Activated CD8-positive, alpha-beta memory T cell treated with anti-CD3 and anti-CD28 coated beads, Interleukin-2, amount 10 ng/mL, durations not matched to agents 7 days and 5 days (primary cell): ENCODE data around the gene RUNX1. TPM values are rescaled to one million over a fixed set of nuclear protein-coding genes. Genes with fewer than 3 reads are reported as not detected.

Source experiments
- ATAC-seq: fragments of 150-1000 bp; cut with Tn5 transposase; one replicate; pipeline ENCODE4 v1.10.0; 2021; ENCODE audit warnings: moderate library complexity
- CTCF ChIA-PET: fragments of 350-600 bp; sonication (Branson Sonifier 250); formaldehyde crosslinking; loops from one replicate; lab custom pipeline; 2021; ENCODE audit warnings: antibody characterized with exemption; lab: Charles Lee
- DNase-seq: peaks from one replicate; pipeline ENCODE4 v3.0.0-alpha.2; 2020
- H3K27ac Mint-ChIP-seq: one replicate; pipeline ENCODE4 v1.8.0; 2021; ENCODE audit warnings: mild to moderate bottlenecking, mixed read lengths
- H3K27me3 Mint-ChIP-seq: one replicate; pipeline ENCODE4 v1.8.0; 2021; ENCODE audit warnings: mixed read lengths
- H3K36me3 Mint-ChIP-seq: one replicate; pipeline ENCODE4 v1.8.0; 2021; ENCODE audit warnings: mild to moderate bottlenecking, mixed read lengths
- H3K4me1 Mint-ChIP-seq: one replicate; pipeline ENCODE4 v1.8.0; 2021; ENCODE audit warnings: mixed read lengths
- H3K4me3 Mint-ChIP-seq: one replicate; pipeline ENCODE4 v1.8.0; 2021; ENCODE audit warnings: mild to moderate bottlenecking, moderate library complexity, mixed read lengths
- H3K9me3 Mint-ChIP-seq: one replicate; pipeline ENCODE4 v1.8.0; 2022; ENCODE audit warnings: low read depth, mixed read lengths
- total RNA-seq, 2 experiments: library from RNA; stranded (reverse); gene quantifications; one replicate each; pipeline ENCODE4 v1.2.3, GENCODE V29; 2021

The RUNX1 gene
- total RNA-seq, 2 experiments from 2014 or later: 23.3 to 35.3 TPM

DNA sequence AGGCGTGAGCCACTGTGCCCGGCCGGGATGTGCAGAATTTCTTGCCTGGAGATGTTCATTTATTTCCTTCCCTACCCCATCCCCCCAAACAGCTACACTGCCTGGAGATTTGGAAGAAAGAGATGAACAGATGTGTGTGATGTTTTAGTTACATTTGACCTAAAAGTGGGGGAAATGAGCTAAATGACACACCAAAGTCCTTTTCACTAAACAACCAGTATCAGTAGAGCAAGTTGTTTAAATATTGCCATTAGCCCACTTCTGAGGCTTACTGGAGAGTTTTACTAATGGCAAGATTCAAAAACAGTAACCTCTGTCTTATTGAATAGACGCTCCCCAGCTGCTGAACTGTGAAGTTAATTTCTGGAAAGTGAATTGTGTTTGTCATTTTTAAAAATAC is 100.1 kb downstream of the RUNX1 start:
- ATAC-seq (no peak), DNase-seq (no peak)
- CTCF ChIA-PET: interaction anchor here (2.0 kb wide), 1 partner anchor 35 kb away, joined by 4 read pairs; no protein-coding TSS in a partner anchor
- Mint-ChIP-seq H3K27me3 (no peaks in the 10 kb centered on the region), H3K9me3 (no peaks in the 10 kb centered on the region), H3K4me3 (no peak overlapping the region), H3K36me3 (peaks cover 12% of the 10 kb centered on the region), H3K4me1 (peaks cover 38% of the 10 kb centered on the region), H3K27ac (no peak overlapping the region)

DNA sequence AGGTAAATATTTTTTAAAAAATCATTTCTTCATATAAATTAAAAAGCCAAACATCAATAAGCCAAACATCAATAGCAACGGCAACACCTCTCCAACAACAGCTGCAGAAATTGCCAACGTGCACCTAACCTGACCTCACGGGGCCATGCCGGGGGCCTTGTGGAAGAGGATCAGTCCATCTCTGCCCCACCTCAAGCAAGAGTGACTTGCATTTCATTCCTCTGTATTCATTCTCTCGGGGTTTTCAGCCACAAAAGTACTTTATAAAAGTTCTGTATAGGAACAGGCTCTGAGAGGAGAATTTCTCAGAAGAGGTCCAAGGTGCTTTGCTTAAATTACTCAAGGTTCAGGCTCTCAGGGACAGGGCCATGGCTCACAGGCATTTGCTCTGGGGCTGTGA is 100.9 kb downstream of the RUNX1 start:
- Mint-ChIP-seq H3K27me3 (no peaks in the 10 kb centered on the region), H3K4me3 (no peak overlapping the region), H3K4me1 (peaks cover 45% of the 10 kb centered on the region), H3K36me3 (peaks cover 12% of the 10 kb centered on the region), H3K27ac (no peak overlapping the region), H3K9me3 (no peaks in the 10 kb centered on the region)
- DNase-seq: no peak
- CTCF ChIA-PET: interaction anchor here (2.0 kb wide), 1 partner anchor 36 kb away, joined by 4 read pairs; no protein-coding TSS in a partner anchor
- ATAC-seq: no peak

DNA sequence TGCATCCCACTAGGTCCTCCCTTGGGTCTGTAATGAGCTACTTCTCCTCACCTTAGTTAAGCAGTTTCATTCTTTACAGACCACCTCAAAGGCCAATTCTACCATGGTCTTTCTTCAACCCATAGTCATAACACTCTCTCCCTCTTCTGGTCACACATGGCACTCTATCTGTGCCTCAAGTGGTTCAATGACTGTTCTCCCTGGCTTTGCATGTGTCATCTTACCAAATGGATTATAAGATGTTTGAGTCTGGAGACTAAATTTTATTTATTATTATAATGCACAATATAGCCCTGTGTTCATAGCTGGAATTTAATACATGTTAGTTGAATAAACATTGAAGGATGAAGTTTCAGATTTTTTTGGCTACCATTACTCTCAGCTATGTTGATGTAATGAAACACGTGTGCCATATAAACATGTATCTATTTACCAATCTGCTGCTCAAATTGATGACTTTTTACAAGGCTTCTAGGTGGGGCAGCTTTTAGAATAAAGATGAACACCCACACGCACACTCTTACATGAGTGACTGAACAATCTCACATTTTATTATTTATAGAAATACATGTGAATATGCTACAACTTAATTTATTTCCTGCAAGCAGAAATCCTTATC is 102.1 kb downstream of the RUNX1 start:
- DNase-seq: no peak
- Mint-ChIP-seq H3K4me1 (peaks cover 50% of the 10 kb centered on the region), H3K9me3 (no peaks in the 10 kb centered on the region), H3K4me3 (no peak overlapping the region), H3K27ac (no peak overlapping the region), H3K27me3 (no peaks in the 10 kb centered on the region), H3K36me3 (peaks cover 12% of the 10 kb centered on the region)
- ATAC-seq: peak; percentile 47
- CTCF ChIA-PET: interaction anchor here (0.7 to 2.1 kb wide), 9 partner anchors 9 to 79 kb away, joined by 3 to 8 read pairs (median 4); no protein-coding TSS in a partner anchor

DNA sequence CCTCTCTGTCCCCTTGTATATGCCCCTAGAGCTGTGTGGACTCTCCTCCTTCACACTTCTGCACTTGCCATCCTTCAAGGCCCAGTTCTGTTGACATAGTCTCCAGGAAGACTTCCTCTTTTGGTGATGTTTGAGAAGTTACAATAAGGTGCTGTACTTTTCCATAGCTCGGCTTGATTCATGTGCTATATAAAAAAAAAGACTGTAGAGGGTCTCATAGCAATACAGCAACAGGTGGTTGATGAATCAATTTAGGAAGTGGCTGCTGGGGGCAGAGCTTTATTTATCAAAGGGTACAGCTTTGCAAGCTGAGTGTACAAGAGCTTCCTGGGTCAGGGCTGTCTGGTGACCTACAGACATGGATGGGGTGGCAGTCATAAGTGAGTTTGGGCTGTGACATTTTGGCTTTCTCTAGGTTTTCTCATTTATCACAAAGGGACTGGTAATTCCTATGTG is 102.7 kb downstream of the RUNX1 start:
- no peaks in the 10 kb centered on the region for H3K27me3 Mint-ChIP-seq
- CTCF ChIA-PET: interaction anchor here (0.7 to 2.1 kb wide), 8 partner anchors 10 to 79 kb away, joined by 3 to 8 read pairs (median 4); no protein-coding TSS in a partner anchor
- ATAC-seq (peak; percentile 50), DNase-seq (peak; percentile 52)
- peaks cover 50% of the 10 kb centered on the region for H3K4me1 Mint-ChIP-seq
- H3K9me3 Mint-ChIP-seq: no peaks in the 10 kb centered on the region
- no peak overlapping the region for H3K4me3 Mint-ChIP-seq
- H3K36me3 Mint-ChIP-seq: peaks cover 12% of the 10 kb centered on the region
- H3K27ac Mint-ChIP-seq: peak overlapping the region; percentile 67

DNA sequence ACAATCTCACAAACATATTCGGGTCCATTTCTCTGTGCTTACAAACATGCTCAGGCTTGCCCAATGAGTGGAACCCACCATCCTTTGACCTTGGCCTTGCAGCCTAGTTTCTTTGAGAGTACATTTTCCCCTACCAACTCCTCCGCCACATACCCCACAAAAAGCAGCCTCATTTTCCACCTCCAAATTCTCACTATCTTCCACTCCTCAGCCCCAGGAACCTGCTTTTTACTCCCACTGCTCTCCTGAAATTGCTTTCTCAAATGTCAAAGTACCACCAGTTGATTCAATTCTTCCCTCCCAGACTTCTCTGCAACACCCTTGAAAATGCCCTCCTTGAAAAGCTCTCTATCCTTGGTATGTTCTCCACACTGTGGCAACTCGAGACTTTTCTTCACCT is 103.8 kb downstream of the RUNX1 start:
- no peak for ATAC-seq

DNA sequence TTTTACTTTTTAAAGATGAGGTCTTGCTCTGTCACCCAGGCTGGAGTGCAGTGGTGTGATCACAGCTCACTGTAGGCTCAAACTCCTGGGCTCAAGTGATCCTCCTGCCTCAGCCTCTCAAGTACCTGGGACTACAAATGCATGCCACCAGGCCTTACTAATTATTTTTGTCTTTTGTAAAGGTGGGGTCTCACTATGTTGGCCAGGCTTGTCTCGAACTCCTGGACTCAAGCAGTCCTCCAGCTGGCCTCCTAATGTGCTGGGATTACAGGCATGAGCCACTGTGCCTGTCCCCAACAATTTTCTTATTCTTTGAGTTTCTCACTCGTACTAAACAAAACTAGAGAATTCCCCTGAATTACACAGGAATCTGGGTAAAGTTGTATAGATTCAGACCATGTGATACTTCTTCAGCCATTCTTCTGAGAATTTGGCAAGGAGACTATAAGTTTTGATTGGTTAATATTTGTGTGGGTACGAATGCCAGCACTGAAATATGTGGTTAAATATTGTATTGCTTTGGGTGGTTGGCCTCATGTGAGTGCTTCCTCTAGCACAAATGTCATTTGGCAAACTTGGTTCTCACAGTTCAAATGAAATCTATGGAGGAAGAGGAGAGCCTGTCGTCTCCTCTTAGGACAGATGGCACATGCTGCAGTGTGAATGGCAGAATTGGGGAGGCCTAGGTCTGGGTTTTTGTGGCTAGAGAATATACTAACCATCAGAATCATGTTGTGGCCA is 104.9 kb downstream of the RUNX1 start:
- Mint-ChIP-seq H3K4me3 (no peak overlapping the region), H3K9me3 (no peaks in the 10 kb centered on the region), H3K27ac (peak overlapping the region; percentile 24), H3K4me1 (peaks cover 53% of the 10 kb centered on the region), H3K27me3 (no peaks in the 10 kb centered on the region), H3K36me3 (peaks cover 12% of the 10 kb centered on the region)
- no peak for DNase-seq
- no peak for ATAC-seq
- CTCF ChIA-PET: no interaction called here

More for the DNA sequence above, 103.8 kb downstream of the RUNX1 start:
- peaks cover 50% of the 10 kb centered on the region for H3K4me1 Mint-ChIP-seq
- H3K9me3 Mint-ChIP-seq: no peaks in the 10 kb centered on the region
- peak overlapping the region; percentile 61 for H3K27ac Mint-ChIP-seq
- no peaks in the 10 kb centered on the region for H3K27me3 Mint-ChIP-seq
- CTCF ChIA-PET: interaction anchor here (2.1 kb wide), 1 partner anchor 11 kb away, joined by 8 read pairs; no protein-coding TSS in a partner anchor
- DNase-seq: no peak
- no peak overlapping the region for H3K4me3 Mint-ChIP-seq
- peaks cover 12% of the 10 kb centered on the region for H3K36me3 Mint-ChIP-seq

DNA sequence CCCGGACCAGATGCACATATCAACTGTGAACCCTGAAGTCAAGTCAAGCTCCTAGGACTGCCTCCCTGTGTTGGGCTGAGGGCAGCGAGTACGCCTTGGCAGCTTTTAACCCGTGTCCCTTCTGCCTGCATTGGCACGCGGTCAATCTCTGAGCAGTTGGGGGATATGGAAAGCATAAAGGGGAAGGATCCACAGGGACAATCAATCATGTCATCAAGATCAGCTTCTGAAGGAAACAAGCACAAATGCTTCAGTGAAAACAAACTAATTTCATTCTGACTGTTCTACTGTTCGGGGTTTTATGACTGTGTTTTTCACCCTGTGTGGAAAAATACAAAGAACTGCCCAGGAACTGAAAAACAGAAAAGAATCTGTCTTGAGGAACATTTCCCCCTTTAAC is 106.2 kb downstream of the RUNX1 start:
- Mint-ChIP-seq H3K4me1 (peaks cover 58% of the 10 kb centered on the region), H3K4me3 (no peak overlapping the region), H3K27ac (peak overlapping the region; percentile 41), H3K27me3 (no peaks in the 10 kb centered on the region), H3K36me3 (peaks cover 12% of the 10 kb centered on the region), H3K9me3 (no peaks in the 10 kb centered on the region)
- ATAC-seq: peak; percentile 51
- DNase-seq: no peak
- CTCF ChIA-PET: interaction anchor here (1.0 to 1.4 kb wide), 2 partner anchors 9 to 15 kb away, joined by 3 read pairs; no protein-coding TSS in a partner anchor

DNA sequence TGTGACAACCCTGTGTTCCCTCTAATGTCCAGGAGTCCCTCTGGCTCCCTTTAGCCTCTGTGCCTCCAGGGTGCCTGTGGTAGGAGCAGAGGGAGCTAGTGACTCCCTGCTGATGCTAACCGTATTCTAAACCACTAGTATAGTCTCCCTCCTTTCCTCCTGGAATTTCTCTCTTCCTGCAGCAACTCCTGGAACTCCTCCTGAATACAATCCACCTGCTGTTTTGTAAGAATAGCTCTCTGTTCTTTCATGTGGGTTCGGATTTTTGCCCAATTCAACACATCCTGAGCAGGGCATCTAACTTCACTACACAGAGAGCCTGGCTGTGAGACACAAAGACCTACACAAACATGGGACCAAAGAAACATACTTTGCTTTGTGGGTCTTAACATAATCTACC is 107.9 kb downstream of the RUNX1 start:
- ATAC-seq: no peak
- H3K9me3 Mint-ChIP-seq: no peaks in the 10 kb centered on the region
- CTCF ChIA-PET: interaction anchor here (1.0 to 1.7 kb wide), 2 partner anchors 41 to 51 kb away, joined by 3 to 5 read pairs; no protein-coding TSS in a partner anchor
- H3K27ac Mint-ChIP-seq: no peak overlapping the region
- H3K36me3 Mint-ChIP-seq: peaks cover 10% of the 10 kb centered on the region
- no peak for DNase-seq
- H3K4me3 Mint-ChIP-seq: no peak overlapping the region
- H3K27me3 Mint-ChIP-seq: no peaks in the 10 kb centered on the region
- peaks cover 56% of the 10 kb centered on the region for H3K4me1 Mint-ChIP-seq

DNA sequence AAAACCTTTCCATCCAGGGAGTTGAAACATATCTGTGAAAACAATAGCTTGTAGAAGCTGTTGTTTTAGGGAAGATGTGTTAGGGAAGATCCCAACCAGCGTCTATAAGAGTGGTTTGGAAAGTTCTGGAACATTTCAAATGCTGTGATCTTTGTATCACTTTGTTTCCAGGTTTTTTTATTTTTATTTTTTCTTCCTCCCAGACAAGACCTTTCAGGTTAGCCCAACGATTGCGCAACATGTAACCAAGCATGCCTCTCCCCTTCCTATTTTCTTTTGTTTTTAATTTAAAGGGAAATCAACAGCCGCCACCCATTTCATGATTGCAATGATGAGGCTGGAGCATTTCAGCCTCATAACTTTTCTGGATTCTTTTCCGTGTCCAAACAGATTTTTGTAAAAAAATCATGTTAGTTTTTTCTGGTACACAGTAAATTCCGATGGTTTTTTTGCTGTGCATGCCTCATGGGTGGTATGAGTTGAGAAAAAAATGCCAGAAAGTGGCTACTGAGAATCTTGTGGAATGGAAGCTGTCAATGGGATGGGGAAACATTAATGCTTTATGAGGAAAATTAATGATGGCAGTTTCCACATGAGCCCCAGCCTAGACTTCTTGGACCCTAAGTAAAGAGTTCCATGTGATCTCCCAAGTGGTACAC is 109.3 kb downstream of the RUNX1 start:
- Mint-ChIP-seq H3K36me3 (no peaks in the 10 kb centered on the region), H3K4me3 (no peak overlapping the region), H3K27ac (no peak overlapping the region), H3K4me1 (peaks cover 57% of the 10 kb centered on the region), H3K9me3 (no peaks in the 10 kb centered on the region), H3K27me3 (no peaks in the 10 kb centered on the region)
- CTCF ChIA-PET: no interaction called here
- ATAC-seq (no peak), DNase-seq (no peak)

DNA sequence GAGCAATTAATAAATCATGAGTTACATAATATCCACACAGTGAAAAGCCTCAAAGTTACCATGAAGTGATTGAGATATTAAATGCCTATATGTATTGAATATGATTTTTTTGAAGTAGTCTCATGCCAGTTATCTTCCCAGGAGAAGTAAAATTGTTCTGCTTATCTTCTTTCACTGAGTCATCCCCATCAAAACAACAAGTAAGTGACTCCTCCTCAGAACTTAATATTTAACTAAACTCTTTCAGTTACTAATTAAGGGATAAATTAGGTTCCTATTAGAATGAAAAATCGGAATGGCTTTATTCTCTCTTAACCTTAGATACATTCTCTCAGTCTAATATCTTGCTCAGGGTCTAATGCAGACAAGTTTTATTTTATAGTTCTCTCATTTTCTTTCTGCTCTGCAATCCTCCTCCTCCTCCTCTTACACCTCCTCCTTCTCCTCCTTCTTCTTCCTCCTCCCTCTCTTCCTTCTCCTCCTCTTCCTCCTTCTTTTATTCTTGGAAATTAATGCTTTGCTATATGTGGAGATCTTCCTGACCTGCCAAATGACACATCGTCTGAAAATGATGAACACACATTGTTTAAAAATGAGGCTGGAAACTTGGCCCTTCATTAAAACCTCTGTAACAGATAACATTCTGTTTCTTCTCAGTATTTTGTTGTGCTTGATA is 110.9 kb downstream of the RUNX1 start:
- Mint-ChIP-seq H3K4me1 (peaks cover 59% of the 10 kb centered on the region), H3K27ac (no peak overlapping the region), H3K36me3 (no peaks in the 10 kb centered on the region), H3K27me3 (no peaks in the 10 kb centered on the region), H3K9me3 (no peaks in the 10 kb centered on the region), H3K4me3 (no peak overlapping the region)
- CTCF ChIA-PET: no interaction called here
- no peak for ATAC-seq
- no peak for DNase-seq

DNA sequence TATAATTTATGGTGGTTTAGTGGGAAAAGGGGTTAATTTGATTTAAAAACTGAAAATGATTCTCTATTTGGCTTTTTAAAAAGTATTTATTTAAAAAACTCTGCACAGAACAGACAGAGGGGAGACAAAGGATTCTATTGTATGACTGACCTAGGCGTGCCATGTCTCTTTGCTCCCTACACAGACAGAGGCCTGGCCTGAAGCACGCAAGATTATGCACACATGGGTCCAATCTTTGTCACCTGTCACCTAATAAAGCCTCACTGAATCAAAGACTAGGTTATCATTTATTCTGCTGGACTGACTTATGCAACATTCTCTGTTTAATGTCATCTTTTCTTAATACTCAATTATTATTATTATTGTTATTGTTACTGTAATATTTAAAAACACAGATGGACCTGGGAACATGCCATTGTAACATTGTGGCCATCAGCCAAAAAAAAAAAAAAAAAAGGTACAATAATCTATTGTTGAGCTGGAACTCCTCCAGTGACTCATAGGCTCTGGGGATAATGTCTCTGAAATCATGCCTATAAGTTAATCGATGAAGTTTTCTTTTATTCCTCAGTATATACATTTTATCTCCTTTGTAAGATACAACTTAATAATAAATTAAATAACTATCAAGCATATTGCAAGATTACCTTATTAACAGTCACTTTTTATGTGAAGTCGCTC is 112.1 kb downstream of the RUNX1 start:
- Mint-ChIP-seq H3K36me3 (no peaks in the 10 kb centered on the region), H3K9me3 (no peaks in the 10 kb centered on the region), H3K4me3 (peak overlapping the region; percentile 58), H3K27me3 (no peaks in the 10 kb centered on the region), H3K27ac (peak overlapping the region; percentile 96), H3K4me1 (peaks cover 62% of the 10 kb centered on the region)
- ATAC-seq (no peak), DNase-seq (no peak)
- CTCF ChIA-PET: interaction anchor here (0.9 to 3.3 kb wide), 4 partner anchors 40 to 111 kb away, joined by 4 to 18 read pairs (median 10); partner anchors contain the start of gene RUNX1

DNA sequence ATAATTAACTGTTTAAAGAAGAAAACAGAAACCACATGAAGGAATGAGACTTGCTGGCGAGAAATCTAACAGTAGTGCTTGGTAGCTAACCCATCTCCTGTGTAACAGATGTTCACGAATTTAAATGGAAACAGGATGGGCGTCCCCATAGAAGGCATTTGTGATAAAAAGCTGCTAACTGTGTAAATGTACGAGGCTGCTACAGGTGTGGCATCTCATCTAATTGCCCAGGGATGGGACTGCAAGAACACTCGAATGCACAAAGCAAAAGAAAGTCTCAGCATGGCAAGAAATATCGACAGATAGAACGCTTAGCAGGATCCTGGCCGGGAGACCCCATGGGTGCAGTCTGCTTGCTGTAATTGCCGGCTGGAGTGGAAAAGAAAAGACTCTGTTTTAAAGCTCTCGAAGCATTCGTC is 112.7 kb downstream of the RUNX1 start:
- DNase-seq (no peak), ATAC-seq (no peak)
- peaks cover 5% of the 10 kb centered on the region for H3K36me3 Mint-ChIP-seq
- H3K4me1 Mint-ChIP-seq: peaks cover 67% of the 10 kb centered on the region
- peak overlapping the region; percentile 58 for H3K4me3 Mint-ChIP-seq
- H3K27me3 Mint-ChIP-seq: no peaks in the 10 kb centered on the region
- H3K9me3 Mint-ChIP-seq: no peaks in the 10 kb centered on the region
- CTCF ChIA-PET: interaction anchor here (0.9 to 3.3 kb wide), 9 partner anchors 32 to 120 kb away, joined by 3 to 18 read pairs (median 4); partner anchors contain the start of gene RUNX1
- H3K27ac Mint-ChIP-seq: peak overlapping the region; percentile 96
